ENCODE results near the gene ISM1. TPM values are rescaled to one million over a fixed set of nuclear protein-coding genes. Genes with fewer than 3 reads are reported as not detected.

ISM1 gene
- total RNA-seq, 2 donors from 2014 or later, result 20.4 to 25.1 TPM

DNA sequence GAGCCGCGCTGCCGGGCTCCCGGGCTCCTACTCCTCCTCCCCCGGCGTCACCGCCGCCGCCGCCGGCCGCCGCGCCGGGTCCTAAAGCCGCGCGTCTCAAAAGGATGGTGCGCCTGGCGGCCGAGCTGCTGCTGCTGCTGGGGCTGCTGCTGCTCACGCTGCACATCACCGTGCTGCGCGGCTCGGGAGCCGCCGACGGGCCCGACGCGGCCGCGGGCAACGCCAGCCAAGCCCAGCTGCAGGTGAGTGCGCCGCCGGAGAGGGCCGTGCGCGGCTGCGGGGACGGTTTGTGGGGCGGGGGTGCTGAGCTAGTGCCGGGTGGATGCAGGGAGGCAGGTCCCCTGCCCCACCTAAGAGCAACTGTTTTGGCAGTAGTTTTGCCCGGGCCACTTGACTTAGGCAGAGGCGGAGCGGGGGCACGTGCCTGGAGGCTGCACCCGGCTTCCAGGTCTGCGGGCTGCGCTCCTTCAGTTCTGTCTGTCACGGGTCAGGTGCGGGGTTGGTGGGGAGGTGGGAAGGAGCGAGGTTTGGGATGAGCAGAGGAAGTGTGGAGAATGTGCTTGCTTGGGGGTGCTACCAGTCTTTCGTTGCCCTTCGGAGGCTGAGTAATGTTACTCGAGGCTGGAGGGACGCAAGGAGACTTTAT lies 722 bp downstream of the ISM1 start:
- TF ChIP-seq, protein P1, sequence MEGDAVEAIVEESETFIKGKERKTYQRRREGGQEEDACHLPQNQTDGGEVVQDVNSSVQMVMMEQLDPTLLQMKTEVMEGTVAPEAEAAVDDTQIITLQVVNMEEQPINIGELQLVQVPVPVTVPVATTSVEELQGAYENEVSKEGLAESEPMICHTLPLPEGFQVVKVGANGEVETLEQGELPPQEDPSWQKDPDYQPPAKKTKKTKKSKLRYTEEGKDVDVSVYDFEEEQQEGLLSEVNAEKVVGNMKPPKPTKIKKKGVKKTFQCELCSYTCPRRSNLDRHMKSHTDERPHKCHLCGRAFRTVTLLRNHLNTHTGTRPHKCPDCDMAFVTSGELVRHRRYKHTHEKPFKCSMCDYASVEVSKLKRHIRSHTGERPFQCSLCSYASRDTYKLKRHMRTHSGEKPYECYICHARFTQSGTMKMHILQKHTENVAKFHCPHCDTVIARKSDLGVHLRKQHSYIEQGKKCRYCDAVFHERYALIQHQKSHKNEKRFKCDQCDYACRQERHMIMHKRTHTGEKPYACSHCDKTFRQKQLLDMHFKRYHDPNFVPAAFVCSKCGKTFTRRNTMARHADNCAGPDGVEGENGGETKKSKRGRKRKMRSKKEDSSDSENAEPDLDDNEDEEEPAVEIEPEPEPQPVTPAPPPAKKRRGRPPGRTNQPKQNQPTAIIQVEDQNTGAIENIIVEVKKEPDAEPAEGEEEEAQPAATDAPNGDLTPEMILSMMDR (IDR thresholded peaks at IDR 0.05), result no peak
- Histone ChIP-seq H3K27ac (no peak overlapping the region), H3K36me3 (no peaks in the 10 kb centered on the region), H3K4me1 (ENCODE audit: control insufficient read depth in 1 of 2, low read depth in 2 of 2) (peaks cover 15 to 27% of the 10 kb centered on the region in 2 donors), H3K4me3 (peak overlapping the region; percentile 68), H3K27me3 (replicated peaks; ENCODE audit: insufficient read depth) (peaks cover 8% of the 10 kb centered on the region), H3K9me3 (no peaks in the 10 kb centered on the region)
- no peak for DNase-seq (ENCODE audit: low spot score)
- ATAC-seq (ENCODE audit: insufficient number of reproducible peaks, low FRiP score, low read depth), result no peak

- Histone ChIP-seq H3K4me3 (peak overlapping the region; percentile 68), H3K36me3 (no peaks in the 10 kb centered on the region), H3K4me1 (ENCODE audit: control insufficient read depth in 1 of 2, low read depth in 2 of 2) (peaks cover 15 to 27% of the 10 kb centered on the region in 2 donors), H3K27me3 (replicated peaks; ENCODE audit: insufficient read depth) (peaks cover 8% of the 10 kb centered on the region), H3K27ac (no peak overlapping the region), H3K9me3 (no peaks in the 10 kb centered on the region)
- no peak for ATAC-seq (ENCODE audit: insufficient number of reproducible peaks, low FRiP score, low read depth)
- DNase-seq (ENCODE audit: low spot score), result no peak
- TF ChIP-seq, protein P1 (IDR thresholded peaks at IDR 0.05), result no peak
These were observed 1.2 kb downstream of the ISM1 start for GRCh38 chr20:13222319-13222716.

DNA sequence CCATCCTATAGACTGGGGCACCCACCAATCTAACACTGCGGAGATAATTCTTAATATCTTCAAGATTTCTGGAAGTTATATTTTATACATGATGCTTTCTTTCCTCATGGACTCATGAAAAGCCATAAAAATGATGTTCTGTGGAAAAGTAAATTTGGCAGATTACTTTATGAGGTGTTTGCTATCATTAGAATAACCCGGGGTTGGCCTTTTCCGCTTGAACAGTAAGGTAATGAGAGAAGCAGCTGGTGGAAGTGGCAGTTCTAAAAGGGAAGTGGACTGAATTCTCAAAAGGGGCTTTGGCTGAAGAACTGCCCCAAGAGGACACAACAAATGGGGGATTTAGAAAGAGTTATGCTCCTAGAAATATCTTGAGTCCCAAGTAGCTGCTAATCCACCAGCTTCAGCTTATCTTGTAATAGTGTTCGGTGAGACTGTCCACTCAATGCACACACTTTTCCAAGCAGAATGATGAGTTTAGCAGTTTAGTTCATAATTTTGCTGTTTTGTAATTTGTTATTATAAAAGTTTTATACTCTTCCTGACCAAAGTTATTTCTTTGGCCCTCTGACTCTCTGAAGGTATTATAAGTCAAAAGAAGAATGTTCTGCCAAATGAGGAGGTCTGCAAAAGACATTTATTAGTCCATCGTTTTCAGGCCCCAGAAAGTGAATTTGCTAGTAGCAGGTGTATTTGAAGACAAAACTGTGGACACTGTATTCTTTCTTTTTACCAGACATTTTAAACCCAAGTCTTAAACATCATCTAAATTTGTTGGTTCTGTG lies 2.9 kb downstream of the ISM1 start:
- Histone ChIP-seq H3K4me3 (peak overlapping the region; percentile 4), H3K27ac (no peak overlapping the region), H3K9me3 (no peaks in the 10 kb centered on the region), H3K36me3 (no peaks in the 10 kb centered on the region), H3K4me1 (ENCODE audit: control insufficient read depth in 1 of 2, low read depth in 2 of 2) (peaks cover 15 to 27% of the 10 kb centered on the region in 2 donors), H3K27me3 (replicated peaks; ENCODE audit: insufficient read depth) (peaks cover 8% of the 10 kb centered on the region)
- no peak for ATAC-seq (ENCODE audit: insufficient number of reproducible peaks, low FRiP score, low read depth)
- TF ChIP-seq, protein P1 (IDR thresholded peaks at IDR 0.05), result no peak
- no peak for DNase-seq (ENCODE audit: low spot score)

- Histone ChIP-seq H3K27ac (no peak overlapping the region), H3K36me3 (no peaks in the 10 kb centered on the region), H3K4me1 (ENCODE audit: control insufficient read depth in 1 of 2, low read depth in 2 of 2) (peaks cover 4 to 9% of the 10 kb centered on the region in 2 donors), H3K9me3 (no peaks in the 10 kb centered on the region), H3K27me3 (replicated peaks; ENCODE audit: insufficient read depth) (no peaks in the 10 kb centered on the region), H3K4me3 (no peak overlapping the region)
- DNase-seq (ENCODE audit: low spot score) (no peak), ATAC-seq (ENCODE audit: insufficient number of reproducible peaks, low FRiP score, low read depth) (no peak)
- TF ChIP-seq, protein P1 (IDR thresholded peaks at IDR 0.05), result no peak
These were observed 5.3 kb downstream of the ISM1 start for GRCh38 chr20:13226367-13226766.

DNA sequence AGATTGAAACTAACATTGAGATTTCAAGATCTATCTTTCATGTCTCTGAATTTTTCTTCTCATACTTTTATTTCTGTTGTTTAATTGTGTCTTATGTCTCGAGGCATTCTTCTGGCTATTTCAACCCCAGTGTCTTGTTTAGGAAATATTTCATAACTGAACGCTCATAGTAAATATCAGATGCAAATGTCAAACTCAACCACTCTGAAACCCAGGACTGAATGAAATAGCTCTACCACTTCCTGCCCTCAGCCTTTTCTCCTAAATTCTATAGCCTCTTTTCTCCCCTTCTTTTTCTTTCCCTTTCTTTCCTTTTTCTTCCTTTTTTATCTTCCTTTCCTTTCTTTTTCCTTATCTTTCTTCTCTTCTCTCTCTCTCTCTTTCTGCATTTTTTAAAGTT lies 7.7 kb downstream of the ISM1 start:
- no peaks in the 10 kb centered on the region for H3K9me3 ChIP-seq
- TF ChIP-seq, protein P1 (IDR thresholded peaks at IDR 0.05), result no peak
- no peak overlapping the region for H3K4me3 ChIP-seq
- no peak for DNase-seq (ENCODE audit: low spot score)
- no peaks in the 10 kb centered on the region for H3K27me3 ChIP-seq (replicated peaks; ENCODE audit: insufficient read depth)
- H3K4me1 ChIP-seq (ENCODE audit: control insufficient read depth in 1 of 2, low read depth in 2 of 2), result no peaks in the 10 kb centered on the region
- ATAC-seq (ENCODE audit: insufficient number of reproducible peaks, low FRiP score, low read depth), result no peak
- no peak overlapping the region for H3K27ac ChIP-seq
- no peaks in the 10 kb centered on the region for H3K36me3 ChIP-seq
